C4-2B (cell line): ENCODE data around the gene SDHAF3.
"Not testable (repeated sequence)": the region's sequence is repeated elsewhere in the genome, so short reads cannot be mapped to it uniquely, and the experiment has no call there.

Experiments used
- H3K27ac ChIP-seq: fragments of 450-650 bp; 2 replicates; pipeline ENCODE4 v1.5.1; 2017
- ZFX ChIP-seq: fragments of 450-650 bp; IDR thresholded peaks from 2 replicates; pipeline ENCODE4 v1.6.1; 2017
- TF ChIP-seq, protein P1 (sequence below): fragments of 450-650 bp; conservative IDR thresholded peaks from 2 replicates; pipeline ENCODE4 v1.5.1; 2017; ENCODE audit warnings: mild to moderate bottlenecking

Gene SDHAF3

DNA sequence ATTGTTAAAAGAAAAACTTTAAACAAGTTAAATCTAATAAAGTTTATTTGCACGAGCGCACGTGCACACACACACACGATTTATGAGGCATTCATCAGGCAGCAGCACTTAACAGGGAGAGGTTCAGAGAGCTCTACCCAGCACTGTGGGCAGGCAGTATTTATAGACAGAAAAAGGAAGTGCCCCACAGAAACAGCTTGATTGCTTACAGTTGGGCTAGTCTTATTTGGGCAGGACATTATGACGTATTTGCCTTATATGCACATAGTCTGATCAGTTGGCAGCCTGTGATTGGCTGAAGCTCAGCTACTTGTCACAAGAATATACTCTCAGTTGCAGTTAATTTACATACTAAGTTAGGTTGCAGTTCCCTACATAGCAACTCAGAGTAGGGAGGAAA lies 1.2 kb upstream of the SDHAF3 start:
- TF ChIP-seq, protein P1, sequence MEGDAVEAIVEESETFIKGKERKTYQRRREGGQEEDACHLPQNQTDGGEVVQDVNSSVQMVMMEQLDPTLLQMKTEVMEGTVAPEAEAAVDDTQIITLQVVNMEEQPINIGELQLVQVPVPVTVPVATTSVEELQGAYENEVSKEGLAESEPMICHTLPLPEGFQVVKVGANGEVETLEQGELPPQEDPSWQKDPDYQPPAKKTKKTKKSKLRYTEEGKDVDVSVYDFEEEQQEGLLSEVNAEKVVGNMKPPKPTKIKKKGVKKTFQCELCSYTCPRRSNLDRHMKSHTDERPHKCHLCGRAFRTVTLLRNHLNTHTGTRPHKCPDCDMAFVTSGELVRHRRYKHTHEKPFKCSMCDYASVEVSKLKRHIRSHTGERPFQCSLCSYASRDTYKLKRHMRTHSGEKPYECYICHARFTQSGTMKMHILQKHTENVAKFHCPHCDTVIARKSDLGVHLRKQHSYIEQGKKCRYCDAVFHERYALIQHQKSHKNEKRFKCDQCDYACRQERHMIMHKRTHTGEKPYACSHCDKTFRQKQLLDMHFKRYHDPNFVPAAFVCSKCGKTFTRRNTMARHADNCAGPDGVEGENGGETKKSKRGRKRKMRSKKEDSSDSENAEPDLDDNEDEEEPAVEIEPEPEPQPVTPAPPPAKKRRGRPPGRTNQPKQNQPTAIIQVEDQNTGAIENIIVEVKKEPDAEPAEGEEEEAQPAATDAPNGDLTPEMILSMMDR, result no peak
- TF ChIP-seq ZFX, result no peak
- no peak overlapping the region for H3K27ac ChIP-seq

- TF ChIP-seq, protein P1, result no peak
- no peak; the same call in 1 of the 2 replicates for TF ChIP-seq ZFX
- H3K27ac ChIP-seq, result peak overlapping the region; percentile 80
Observed at GRCh38 chr7:97117035-97117371, 495 bp upstream of the SDHAF3 start.

- TF ChIP-seq, protein P1, result no peak
- TF ChIP-seq ZFX, result no peak
- peak overlapping the region; percentile 80 for H3K27ac ChIP-seq
Observed at GRCh38 chr7:97118306-97118917, 914 bp downstream of the SDHAF3 start.

DNA sequence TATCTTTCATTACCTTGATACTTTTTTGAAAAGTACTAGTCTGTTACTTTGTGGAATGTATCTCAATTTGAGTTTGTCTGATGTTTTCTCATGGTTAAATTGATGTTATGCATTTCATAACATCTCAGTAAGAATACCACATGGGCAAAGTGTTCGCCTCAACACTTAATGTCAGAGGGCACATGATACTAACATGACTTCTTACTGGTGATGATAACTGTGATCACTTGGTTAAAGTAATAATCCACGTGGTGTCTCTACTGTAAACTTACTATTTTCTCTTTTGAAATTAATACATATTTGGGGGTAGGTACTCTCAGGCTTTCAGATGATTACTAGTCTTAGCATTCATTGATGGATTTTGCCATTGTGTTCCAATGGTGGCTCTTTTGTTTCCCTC lies 2.2 kb downstream of the SDHAF3 start:
- no peak for TF ChIP-seq ZFX
- TF ChIP-seq, protein P1, result no peak
- no peak overlapping the region for H3K27ac ChIP-seq

DNA sequence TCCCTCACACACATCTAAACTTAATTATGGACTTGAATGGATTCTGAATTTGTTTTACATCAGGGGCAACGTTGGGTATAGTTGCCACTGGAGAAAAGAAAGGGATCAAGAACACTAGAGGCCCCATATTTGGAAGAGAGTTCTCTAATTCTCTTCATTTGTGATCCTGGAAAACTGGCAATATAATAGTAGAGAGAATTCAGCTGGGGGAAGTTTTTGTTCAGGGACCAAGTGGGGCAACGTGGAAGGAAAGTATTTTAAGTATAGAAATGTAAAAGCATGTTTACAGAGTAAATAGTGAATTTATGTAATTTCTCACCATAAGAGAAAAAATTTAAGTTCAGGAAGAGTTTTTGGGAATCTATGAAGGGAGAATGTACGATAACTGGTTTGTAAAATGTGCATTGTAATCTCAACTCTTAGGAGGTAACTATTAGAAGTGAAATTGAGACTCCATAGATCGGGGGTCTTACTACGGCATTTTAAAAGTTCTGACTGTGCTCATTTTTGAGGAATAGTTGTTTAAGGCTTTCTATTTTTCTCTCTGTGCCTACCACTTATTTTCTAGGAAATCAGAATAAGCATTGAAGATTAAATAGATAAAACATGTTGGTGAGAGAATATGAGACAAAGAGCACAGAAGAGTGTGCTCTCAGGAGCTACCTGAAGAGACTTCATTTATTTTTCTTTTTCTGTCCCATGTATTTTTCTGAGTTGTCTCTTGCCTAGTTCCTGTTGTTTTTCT lies 3.4 kb downstream of the SDHAF3 start:
- H3K27ac ChIP-seq, result no peak overlapping the region

DNA sequence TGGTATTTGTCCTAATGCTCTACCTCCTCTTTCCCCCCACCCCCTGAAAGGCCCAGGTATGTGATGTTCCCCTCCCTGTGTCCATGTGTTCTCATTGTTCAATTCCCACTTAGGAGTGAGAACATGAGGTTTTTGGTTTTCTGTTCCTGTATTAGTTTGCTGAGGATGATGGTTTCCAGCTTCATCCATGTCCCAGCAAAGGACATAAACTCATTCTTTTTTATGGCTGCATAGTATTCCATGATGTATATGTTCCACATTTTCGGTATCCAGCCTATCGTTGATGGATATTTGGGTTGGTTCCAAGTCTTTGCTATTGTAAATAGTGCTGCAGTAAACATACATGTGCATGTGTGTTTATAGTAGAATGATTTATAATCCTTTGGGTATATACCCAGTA lies 5.6 kb downstream of the SDHAF3 start:
- H3K27ac ChIP-seq, result not testable (repeated sequence)

More for the DNA sequence above, 3.4 kb downstream of the SDHAF3 start:
- TF ChIP-seq, protein P1, result no peak
- TF ChIP-seq ZFX, result no peak

- TF ChIP-seq ZFX, result no peak
- TF ChIP-seq, protein P1, result no peak
- no peak overlapping the region for H3K27ac ChIP-seq
Observed at GRCh38 chr7:97126483-97127171, 9.1 kb downstream of the SDHAF3 start.
